Effector CD4-positive, alpha-beta T cell (primary cell): ENCODE data around the gene ATP6V0C.

Experiments used
- DNase-seq: peaks from one replicate; pipeline ENCODE4 v3.0.0-alpha.2; 2020

ATP6V0C gene

DNA sequence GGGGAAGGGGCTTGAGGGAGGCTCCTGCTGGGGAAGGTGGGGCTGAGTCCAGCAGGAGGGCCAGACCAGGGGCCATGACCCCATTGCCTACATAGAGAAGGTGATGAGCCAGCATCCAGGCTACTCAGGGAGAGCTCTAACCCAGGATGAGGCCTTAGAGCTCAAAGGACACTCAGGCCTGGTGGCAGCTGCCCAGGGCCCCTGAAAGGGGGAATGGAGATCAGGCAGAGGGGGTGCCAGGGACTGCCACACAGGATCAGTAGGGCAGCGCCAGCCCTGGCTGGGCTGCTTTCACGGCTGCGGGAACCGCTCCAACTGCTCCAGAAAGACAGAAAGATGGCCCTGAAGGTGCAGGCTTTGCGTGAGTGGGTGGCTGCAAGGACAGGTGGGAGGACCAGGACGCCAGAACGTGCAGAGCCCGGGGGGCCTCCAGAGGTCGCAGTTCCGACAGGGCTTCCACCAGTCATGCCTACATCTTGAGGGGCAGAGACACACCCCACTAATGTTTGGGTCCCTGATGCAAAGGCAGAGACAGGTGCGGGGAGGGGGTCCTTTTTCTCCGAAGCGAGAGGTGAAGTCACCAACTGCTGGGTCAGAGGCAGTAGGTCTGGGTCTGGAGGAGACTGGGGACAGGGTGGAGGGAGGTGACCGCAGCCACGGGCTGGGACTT is 882 bp upstream of the ATP6V0C start:
- DNase-seq = no peak

DNA sequence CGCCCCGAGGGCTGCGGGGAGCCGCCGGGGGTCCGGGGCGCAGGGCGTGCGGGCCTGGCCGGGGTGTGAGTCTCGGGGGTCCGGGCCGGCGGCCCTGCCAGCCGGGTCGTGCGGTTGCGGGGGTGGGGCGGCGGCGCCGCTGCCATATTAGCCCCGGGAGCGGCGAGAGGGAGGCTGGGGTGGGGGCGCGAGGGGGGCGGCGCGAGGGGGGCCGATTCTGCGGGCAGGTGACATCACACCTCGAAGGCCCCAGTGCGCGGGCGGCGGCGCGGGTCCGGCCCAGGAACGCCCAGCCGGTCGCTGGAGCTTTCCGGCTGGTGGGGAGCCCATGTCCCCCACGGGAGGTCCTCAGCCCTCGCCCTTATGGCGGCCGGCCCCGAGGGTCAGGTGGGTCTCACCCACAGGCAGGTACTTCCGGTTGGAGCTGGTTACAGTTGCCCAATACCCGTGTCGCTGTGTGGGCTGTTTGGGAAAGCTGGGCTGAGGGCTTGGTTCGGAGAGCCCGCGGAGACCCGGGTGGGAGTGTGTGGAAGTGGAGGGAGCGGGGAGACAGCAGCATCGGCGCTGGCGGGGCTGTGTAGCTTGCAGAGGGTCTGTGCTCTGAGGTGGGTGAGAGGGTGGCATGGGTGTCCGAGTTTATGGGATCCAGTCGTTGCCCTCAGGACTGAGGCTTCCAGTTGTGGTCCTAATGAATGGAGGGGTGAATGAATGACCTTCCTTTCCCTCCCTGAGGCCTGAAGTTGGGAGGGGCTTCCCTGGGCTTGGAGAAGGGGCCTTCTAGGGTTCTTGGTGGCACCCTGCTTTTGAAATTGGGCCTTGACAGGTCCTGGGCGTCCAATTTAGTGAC is 804 bp downstream of the ATP6V0C start:
- DNase-seq = no peak

DNA sequence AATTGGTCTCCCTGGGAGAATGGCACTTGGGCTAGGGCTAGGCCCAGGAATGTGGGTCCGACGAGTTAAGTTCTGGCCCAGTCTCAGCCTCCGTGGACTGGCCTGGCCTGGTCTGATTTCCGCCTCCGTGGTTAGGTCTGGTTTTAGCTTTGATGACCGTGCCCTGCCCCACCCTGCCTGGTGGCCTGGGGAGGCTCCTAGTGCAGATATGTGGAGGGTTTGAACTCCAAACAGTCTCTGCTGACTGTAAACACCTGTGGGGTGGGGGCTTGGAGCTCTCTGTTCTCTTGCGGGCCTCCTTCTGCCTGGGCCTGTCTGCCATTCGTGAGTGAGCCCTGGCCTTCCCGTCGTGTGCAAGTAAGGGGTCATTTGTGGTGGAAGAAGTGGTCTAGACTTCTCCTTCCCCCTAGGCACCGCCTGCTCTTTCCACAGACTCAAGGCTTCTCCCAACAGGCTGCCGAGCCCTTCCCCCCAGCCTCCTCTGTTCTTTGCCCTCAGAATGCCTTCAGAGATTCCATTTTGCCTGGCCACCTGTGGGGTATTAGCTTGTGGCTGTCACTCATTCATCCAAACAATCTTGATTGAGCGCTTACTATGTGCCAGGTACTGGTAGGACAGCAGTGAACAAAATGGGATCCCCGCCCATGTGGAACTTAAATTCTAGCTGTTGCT is 1.6 kb downstream of the ATP6V0C start:
- DNase-seq = no peak

DNA sequence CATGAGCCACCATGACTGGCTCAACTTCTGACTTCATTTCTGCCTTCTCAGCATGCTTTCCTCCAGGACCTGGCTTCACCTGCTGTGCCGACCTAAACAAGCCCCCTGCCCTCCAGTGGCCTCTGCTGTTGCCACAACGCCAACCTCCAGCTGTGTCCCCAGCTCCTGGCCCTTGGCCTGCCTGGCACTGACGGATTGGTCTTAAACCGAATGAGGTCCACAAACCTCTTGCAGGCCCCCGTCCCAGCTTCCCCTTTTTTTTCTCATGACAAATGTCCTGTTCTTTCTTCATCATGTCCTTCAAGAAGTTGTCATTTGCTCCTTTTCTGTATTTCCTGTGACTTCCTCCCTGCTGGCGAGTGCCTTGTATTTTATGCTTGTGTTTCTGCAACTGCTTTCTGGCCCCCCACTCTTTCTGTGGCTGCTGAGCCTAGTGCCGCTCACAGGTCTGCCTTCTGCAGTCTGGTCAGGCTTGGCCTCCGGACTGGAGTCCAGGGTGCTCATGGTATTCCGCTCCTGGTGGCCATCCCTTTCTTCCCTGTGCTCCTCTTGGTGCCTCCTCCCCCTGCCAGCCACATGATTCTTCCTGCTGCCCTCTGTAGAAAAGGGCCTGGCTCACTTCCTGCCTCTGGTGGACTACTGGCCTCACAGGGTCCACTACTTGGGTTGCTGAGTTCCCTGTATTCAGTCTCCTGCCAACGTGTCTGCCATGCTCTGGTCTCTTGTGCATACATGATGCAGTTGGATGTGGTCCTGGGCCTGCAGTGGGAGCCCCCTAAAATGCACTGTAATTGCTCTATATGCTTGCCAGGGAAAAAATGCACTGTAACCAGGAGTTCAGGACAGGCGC is 2.9 kb downstream of the ATP6V0C start:
- DNase-seq = no peak

DNA sequence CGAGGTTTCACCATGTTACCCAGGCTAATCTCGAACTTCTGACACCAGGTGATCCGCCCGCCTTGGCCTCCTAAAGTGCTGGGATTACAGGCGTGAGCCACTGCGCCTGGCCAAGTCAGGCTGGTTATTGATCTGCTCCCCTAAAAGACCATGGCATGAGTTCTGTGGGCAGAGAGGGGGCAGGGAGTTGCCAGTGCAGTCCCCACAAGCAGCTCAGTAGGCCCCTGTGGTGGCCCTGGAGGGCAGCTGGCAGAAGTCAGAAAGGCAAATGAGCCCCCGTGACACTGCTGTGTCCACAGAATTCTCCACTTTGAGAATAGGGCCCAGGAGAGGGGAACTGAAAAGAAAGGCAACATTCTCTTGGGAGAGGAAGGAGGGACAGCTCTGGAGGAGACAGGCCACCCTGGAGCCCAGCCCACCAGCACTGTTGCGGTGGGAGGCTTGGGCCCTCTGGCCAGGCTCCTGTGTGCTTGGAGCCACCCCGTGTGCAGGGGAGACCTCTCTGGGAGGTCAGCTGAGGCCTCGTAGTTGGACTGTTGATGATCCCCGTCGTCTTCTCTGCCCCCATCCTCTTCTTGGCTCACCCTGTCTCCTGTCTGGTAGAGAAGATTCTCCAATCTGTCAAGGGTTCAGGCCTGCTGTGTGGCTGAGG is 4.3 kb downstream of the ATP6V0C start:
- no peak for DNase-seq

DNA sequence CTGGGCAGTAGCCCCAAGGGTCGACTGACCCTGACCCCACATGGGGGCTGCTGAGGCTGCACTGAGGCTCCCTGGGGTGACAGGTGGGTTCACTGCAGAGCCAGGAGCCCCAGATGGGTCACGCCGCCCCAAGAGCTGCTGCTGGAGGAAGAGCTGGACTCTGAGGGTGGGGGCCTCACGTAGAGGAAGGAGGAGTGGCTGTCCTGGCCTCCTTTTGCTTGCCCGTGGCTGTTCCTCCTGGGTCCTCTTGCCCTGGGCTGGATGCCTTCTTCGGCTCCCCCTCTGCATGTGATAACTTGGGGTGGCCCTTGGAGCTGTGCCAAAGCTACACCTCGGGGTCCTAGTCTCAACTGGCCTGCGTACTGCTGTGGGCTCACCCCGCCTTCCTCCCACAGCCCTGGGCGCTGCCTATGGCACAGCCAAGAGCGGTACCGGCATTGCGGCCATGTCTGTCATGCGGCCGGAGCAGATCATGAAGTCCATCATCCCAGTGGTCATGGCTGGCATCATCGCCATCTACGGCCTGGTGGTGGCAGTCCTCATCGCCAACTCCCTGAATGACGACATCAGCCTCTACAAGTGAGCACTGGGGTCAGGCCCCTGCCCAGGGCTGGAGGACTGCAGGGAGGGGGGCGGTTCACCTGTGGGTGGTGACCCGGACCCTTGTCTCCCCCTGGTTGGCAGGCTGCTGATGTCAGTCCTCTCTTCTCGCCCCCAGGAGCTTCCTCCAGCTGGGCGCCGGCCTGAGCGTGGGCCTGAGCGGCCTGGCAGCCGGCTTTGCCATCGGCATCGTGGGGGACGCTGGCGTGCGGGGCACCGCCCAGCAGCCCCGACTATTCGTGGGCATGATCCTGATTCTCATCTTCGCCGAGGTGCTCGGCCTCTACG is 5.3 kb downstream of the ATP6V0C start:
- no peak for DNase-seq

DNA sequence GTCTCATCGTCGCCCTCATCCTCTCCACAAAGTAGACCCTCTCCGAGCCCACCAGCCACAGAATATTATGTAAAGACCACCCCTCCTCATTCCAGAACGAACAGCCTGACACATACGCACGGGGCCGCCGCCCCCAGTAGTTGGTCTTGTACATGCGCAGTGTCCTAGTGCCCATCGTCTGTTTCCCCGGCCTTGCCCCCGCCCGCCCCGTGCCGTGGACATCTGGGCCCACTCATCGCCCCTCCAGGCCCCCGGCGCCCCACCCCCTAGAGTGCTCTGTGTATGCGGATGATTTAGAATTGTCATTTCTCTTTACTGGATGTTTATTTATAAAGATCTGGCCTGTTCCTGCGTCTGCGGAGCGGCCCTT is 5.9 kb downstream of the ATP6V0C start:
- DNase-seq = no peak

DNA sequence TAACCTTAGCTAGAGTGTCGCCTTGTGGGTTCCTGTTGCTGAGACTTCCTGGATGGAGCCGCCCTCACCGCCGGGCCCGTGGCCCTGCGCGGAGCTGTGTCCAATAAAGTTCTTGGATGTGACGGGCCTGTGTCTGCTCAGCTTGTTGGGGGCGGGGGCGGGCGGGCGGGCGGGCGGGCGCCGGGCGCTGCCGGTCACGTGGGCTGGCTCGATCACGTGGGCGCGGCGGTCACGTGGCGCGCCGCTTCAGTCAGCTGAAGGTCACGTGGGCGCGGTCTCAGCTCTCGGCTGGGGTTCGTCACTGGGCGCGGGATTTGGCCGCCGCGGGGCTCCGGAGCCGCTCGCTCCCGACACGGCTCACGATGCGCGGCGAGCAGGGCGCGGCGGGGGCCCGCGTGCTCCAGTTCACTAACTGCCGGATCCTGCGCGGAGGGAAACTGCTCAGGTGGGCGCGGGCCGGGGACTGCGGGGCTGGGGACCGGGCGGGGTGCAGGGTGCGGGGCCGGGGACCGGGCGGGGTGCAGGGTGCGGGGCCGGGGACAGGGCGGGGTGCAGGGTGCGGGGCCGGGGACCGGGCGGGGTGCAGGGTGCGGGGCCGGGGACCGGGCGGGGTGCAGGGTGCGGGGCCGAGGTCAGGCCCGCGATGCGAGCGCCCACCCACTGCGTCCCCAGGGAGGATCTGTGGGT is 6.5 kb downstream of the ATP6V0C start, which contains the start of gene AMDHD2:
AMDHD2 (plus strand) TSS at position 275 of the 687 bp plus-strand sequence; CDS start at position 363, 88 bp downstream.
- DNase-seq = peak; percentile 90

- DNase-seq = peak; percentile 58
Observed at GRCh38 chr16:2520784-2521531, 7.2 kb downstream of the ATP6V0C start.

DNA sequence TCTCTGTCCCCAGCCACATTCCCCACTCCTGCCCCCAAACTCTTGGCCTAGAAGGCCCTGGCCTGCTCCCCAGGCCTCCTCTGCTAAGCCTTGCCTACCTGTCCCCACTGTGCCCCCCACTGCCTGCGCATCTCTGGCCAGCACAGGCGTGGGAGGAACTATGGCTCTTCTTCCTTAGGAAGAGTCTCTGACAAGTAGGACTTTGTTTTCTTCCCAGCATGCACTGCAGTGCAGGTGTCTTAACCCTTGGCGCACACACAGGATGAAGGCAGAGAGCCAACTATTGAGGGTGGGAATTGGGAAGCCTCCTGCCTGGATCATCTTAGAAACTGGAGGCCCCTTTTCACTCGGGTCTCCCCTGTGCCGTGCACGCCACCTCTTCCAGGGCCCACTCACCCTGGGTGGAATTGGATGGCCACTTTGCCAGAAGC is 10.1 kb downstream of the ATP6V0C start:
- no peak for DNase-seq

DNA sequence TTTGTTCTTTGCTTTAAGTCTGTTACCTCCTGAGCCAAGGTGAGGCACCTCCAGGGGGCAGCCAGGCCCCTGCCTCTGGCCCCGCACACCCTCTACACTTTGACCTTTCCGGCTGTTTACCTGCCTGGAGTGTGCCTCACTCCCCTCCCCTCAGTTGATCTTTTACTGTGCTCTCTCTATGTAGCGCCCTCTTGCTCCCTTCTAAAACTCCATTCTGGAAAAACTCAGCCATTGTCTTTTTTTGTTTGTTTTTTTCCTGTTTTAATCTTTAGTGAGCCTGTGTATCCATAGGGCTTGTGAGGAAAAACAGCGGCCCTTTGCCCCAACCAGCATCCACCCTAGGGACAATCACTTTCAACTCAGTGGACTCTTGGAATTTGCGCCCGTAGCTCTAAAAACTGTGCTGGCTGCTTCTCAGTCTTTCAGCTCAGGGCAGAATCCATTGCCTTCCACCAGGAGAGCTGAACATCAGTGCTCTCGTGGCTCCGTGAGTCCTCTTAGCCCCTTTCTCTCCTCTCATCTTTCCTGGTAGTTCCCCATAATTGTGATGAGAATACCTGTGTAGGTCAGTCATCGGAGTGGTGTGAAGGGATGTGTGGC is 10.7 kb downstream of the ATP6V0C start:
- no peak for DNase-seq

DNA sequence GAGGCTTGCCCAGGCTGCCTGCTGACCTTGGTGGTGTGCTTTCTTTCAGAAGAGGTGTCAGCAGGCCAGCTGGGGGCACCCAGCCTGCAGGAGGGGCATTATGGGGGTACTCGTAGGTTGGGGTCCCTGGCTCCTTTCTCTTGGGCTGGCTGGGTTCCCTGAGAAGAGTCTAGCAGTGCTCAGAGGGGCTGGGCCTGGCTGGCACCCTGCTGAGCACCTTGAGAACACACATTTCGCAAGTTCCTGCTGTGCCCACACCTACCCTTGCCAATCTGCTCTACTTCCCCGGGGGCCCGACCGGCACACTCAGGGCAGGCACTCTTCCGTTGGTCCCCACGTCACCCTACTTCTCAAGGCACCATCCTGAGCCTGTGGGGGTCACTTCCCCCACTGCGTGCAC is 12.4 kb downstream of the ATP6V0C start:
- DNase-seq = no peak

- no peak for DNase-seq
Observed at GRCh38 chr16:2527071-2527783, 13.5 kb downstream of the ATP6V0C start.

DNA sequence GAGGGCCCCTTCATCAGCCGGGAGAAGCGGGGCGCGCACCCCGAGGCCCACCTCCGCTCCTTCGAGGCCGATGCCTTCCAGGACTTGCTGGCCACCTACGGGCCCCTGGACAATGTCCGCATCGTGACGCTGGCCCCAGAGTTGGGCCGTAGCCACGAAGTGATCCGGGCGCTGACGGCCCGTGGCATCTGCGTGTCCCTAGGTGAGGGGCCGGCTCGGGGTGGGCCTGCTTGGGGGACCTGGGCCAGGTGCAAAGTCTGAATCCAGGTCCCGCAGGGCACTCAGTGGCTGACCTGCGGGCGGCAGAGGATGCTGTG is 14.0 kb downstream of the ATP6V0C start:
- no peak for DNase-seq

DNA sequence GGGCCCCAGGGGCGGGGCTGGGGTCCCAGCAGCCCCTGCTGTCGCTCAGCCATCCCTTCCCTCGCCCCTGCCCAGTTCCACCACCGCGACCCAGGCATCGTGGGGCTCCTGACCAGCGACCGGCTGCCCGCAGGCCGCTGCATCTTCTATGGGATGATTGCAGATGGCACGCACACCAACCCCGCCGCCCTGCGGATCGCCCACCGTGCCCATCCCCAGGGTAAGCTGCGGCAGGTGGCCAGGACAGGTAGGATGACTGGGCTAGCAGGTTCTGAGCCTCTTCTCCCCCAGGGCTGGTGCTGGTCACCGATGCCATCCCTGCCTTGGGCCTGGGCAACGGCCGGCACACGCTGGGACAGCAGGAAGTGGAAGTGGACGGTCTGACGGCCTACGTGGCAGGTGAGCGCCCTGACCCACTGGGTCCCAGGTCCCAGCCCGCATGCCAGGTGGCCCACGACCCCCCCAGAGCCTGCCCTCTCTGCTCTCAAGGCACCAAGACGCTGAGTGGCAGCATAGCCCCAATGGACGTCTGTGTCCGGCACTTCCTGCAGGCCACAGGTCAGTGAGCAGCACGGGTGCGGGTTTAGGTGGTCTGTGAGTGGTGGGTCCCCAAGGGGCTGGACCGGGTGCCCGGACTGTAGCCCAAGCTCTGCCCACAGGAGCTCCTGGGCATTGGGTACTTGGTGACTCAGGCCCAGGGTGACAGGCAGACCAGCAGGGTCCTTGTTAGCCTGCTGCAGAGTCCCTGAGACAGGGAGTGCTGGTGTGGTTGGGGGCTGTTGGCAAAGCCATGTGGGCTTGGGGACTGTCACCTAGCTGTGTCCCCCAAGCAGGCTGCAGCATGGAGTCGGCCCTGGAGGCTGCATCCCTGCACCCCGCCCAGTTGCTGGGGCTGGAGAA is 14.7 kb downstream of the ATP6V0C start:
- no peak for DNase-seq

- no peak for DNase-seq
Observed at GRCh38 chr16:2529061-2529931, 15.5 kb downstream of the ATP6V0C start.
